Subcutaneous adipose tissue (tissue), 4 donors: ENCODE measurements around the gene CDR2L. TPM values are rescaled to one million over a fixed set of nuclear protein-coding genes. Genes with fewer than 3 reads are reported as not detected.

Experiments
- CTCF ChIP-seq: fragments of 450-650 bp; IDR thresholded peaks from one replicate; pipeline ENCODE4 v1.5.1; 2016; ENCODE audit warnings: low read depth, mild to moderate bottlenecking, control low read depth, antibody characterized with exemption, moderate library complexity
- total RNA-seq, 4 donors: library from RNA; depleted of rRNA; stranded (reverse); fragments of >200 nt; gene quantifications; one replicate each; pipeline ENCODE4 v1.1.0, GENCODE V29; 2016

CDR2L gene
- total RNA-seq, 4 donors from 2014 or later: 5.1 to 8.5 (median 5.9) TPM

- TF ChIP-seq CTCF: no peak
Measured at GRCh38 chr17:75019710-75020109, 32.3 kb downstream of the CDR2L start.

GRCh38 chr17:75020331-75021110 lies 33.1 kb downstream of the CDR2L start:
- TF ChIP-seq CTCF: no peak

DNA sequence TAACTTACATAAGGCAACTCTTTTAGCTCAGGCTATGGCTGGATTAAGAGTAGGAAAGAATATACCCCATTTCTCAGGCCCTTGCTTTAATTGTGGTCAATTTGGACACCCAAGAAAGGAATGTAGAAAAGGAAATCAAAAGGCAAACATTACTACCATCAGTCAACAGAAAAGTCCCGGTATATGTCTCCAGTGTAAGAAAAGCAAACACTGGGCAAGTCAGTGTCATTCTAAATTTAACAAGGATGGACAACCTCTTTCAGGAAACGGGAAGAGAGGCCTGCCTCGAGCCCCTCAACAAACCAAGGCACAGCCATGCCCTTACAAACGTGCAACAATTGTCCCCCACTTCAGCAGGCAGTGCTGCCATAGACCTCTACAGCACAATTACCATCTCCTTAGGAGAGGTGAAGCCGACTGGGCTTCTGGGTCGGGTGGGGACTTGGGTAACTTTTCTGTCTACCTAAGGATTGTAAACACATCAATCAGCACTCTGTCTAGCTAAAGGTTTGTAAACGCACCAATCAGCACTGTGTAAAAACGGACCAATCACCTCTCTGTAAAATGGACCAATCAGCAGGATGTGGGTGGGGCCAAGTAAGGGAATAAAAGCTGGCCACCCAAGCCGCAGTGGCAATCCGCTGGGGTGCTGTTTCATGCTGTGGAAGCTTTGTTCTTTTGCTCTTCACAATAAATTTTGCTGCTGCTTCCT lies 37.4 kb downstream of the CDR2L start:
- no peak for TF ChIP-seq CTCF

- no peak for TF ChIP-seq CTCF
Measured at GRCh38 chr17:75030161-75030560, 42.7 kb downstream of the CDR2L start.

GRCh38 chr17:75031972-75032719 lies 44.7 kb downstream of the CDR2L start:
- no peak for TF ChIP-seq CTCF

DNA sequence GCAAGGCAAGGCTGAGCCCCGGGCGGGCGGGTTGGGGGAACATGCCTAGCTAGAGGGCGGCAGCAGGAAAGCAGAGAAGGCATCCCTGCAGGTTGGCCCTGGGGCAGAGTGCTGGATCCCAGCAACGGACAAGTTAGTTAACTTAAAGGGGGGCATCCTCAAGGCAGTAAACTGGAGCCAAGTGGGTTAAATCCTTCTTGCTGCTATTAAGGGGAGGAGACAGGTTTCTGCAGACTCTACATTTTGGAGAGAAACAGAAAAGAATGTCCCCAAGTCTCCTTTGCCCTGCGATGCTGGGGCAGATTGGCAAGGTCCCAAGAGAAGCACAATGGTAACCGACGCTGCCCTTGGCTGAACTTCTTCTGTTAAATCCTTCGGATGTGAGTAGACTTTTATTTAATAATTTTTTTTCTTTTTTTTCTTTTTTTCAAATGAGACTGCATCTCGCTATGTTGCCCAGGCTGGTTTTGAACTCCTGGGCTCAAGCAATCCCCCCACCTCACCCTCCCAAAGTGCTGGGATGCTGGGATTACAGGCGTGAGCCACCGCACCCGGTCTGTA lies 45.4 kb downstream of the CDR2L start:
- no peak for TF ChIP-seq CTCF
